Stimulated activated CD4-positive, alpha-beta T cell treated with anti-CD3 and anti-CD28 coated beads, Interleukin-4, amount 100 ng/mL, for 4 hours (primary cell): Measurements from ENCODE around the gene RXRB.

Experiments
- DNase-seq, 2 experiments: peaks; one replicate each; pipeline ENCODE4 v3.0.0-alpha.2; 2020

RXRB gene

DNA sequence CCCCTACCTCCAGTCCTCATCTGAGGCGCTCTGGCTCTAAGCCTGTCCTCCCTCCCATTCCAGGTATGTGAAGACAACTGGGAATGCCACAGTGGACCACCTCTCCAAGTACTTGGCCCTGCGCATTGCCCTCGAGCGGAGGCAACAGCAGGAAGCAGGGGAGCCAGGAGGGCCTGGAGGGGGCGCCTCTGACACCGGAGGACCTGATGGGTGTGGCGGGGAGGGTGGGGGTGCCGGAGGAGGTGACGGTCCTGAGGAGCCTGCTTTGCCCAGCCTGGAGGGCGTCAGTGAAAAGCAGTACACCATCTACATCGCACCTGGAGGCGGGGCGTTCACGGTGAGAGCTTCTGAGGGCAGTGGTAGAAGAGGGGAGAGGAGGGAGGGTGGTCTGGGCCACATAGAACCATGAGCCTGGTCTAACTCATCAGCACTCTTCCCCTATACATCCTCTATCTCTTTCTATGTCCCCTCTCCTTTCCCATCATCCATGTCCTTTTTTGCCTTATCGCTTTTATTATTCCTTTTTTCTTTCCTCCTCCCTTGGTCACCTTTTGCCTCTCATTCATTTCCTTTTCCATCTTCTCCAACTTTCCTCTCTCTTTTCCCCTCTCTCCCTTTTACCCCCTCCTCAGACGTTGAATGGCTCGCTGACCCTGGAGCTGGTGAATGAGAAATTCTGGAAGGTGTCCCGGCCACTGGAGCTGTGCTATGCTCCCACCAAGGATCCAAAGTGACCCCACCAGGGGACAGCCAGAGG, 11.4 kb upstream of the RXRB start:
- no peak for DNase-seq

DNA sequence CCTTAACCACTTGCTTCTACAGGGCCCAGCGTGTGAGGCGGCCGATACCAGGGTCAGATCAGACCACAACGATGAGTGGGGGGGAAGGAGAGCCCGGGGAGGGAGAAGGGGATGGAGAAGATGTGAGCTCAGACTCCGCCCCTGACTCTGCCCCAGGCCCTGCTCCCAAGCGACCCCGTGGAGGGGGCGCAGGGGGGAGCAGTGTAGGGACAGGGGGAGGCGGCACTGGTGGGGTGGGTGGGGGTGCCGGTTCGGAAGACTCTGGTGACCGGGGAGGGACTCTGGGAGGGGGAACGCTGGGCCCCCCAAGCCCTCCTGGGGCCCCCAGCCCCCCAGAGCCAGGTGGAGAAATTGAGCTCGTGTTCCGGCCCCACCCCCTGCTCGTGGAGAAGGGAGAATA, 10.7 kb upstream of the RXRB start:
- no peak for DNase-seq

DNA sequence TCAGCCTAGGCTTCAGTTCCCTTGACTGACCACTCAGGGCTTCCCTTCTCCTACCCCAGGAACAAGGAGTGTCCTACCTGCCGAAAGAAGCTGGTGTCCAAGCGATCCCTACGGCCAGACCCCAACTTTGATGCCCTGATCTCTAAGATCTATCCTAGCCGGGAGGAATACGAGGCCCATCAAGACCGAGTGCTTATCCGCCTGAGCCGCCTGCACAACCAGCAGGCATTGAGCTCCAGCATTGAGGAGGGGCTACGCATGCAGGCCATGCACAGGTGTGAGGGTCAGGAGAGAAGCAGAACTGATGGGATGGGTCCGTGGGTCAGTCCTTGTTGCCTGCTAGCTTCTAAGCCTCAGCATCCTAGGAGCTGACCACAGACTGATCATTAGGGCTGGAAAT, 9.4 kb upstream of the RXRB start:
- no peak for DNase-seq

DNA sequence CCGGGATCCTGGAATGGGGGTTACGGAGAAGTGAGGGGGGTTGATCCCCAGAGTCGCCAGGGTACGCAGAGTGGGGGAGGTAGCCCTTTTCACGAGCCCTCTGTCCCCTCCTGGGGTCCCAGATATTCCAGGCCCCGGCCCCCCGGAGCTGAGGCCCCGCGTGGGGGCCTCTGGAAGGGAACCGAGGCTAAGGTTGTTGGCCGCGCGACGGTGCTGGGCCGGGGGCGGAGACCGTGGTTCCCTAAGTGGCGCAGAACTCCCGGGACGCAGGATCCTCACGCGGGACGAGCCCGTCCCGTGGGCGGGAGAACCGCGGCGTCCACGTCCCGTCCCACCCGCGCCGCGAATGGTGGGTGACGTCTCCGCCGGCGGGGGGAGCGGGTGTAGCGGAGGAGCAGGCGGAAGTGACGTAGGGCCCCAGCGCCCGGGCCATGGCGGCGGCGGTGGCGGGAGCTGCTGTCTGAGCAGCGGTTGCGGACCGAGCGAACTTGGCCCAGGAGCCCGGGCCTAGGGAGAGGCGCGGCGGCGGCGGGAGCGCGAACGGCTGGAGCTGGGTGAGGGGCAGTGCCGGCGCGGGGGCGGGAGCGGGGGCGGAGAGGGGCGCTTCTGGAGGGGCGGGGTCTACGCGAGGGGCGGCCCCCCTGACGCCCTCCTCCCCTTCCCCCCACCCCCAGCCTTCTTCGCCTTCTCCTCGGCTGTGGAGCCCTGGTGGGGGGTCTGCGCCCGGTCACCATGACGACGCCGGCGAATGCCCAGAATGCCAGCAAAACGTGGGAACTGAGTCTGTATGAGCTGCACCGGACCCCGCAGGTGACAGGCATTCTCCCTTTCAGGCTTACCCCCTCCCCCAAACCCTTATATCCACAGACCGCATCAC, 7.9 kb upstream of the RXRB start, which contains the start of gene RING1:
RING1 (plus strand) TSS at position 410 of the 877 bp plus-strand sequence; CDS start at position 733, 323 bp downstream.
- DNase-seq: peak; percentile 86 to 88

DNA sequence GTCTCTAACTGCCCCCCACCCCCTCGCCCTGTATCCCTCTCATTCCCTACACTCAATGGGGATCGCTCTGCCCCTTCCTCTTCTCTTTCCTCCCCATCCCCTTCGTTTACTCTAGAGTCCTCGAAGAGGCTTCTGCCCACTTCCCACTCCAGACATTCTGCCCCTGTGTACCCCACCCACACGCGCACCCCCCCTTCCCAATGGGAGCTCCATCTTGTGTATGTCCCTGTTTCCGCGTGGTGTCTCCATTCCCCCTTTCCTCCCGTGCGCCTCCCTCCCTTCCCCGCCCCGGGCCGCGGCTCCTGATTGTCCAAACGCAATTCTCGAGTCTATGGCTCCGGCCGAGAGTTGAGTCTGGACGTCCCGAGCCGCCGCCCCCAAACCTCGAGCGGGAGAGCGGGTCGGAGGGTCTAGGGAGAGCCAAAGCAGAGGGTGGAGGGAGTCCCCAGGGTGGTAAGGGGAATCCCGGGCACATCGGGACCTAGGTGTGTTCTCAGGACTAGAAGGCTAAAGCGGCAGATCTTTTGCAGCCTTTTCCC, 7.2 kb upstream of the RXRB start:
- DNase-seq: no peak

DNA sequence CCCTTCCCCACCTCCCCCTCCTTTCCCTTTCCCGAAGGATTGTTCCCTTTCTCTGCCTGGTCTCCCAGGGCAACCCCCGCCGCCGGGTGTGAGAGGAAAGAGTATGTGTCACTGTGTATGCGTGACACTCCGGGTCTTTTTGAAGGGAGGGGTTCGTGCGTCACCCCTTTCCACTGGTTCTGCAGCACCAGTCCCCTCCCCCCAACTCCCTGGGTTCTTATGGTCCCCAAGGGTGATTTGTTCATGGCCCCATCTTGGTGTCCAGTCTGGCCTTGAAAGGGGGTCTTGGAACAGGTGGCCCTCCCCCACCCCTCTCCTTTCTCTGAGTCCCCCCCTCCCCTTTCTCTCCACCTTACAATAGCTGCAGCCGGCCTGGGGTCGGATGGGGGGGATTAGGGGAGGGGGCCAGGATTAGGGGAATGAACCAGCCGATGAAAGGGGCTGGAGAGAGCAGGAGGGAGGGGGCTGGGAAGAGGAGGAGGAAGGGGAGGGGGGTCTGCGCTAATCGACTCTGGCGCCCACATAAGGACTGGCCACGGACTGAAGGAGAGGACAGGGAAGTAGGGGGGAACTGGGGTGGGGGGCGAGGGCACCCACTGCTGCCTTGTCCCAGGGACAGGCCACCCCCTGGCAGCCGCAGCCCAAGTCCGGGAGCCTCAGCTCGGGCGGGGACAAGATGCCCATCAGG, 6.5 kb upstream of the RXRB start:
- DNase-seq: no peak

DNA sequence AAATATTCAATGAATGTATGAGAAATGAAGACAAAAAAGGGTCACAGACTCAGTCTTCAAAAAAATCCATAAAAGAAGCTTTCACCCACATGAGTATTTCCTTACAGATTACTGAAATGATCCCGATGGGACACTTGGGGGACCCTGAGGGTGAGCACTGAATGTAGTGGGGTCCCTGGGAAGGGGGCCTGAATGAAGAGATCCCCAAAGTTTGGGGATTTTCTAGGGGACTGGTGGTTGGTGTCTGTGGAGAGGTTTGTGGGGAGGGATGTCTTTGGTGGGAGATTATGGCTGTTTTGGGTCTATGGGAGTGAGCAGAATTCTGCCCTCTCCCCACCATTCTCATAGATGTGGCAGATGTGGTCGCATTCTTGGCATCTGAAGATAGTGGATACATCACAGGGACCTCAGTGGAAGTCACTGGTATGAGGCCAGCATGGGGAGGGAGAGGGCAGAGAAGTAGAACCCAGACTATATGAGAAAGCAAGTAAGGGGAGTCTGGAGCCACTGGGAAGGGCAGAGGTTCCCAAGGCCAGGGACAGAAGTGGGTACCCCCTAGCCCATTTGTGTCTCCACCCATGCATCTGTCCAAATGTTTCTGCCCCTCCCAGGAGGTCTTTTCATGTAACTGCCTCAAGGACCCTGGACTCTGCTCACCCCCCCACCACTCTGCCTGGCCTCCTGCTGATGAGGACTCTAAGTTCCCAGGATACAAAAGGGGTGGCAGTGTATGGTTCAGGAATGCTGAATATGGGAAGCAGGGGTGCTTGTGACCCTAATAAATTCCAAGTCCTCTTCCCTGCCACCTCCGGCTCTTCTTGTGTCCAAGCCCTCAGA, 5.8 kb upstream of the RXRB start:
- DNase-seq: no peak

DNA sequence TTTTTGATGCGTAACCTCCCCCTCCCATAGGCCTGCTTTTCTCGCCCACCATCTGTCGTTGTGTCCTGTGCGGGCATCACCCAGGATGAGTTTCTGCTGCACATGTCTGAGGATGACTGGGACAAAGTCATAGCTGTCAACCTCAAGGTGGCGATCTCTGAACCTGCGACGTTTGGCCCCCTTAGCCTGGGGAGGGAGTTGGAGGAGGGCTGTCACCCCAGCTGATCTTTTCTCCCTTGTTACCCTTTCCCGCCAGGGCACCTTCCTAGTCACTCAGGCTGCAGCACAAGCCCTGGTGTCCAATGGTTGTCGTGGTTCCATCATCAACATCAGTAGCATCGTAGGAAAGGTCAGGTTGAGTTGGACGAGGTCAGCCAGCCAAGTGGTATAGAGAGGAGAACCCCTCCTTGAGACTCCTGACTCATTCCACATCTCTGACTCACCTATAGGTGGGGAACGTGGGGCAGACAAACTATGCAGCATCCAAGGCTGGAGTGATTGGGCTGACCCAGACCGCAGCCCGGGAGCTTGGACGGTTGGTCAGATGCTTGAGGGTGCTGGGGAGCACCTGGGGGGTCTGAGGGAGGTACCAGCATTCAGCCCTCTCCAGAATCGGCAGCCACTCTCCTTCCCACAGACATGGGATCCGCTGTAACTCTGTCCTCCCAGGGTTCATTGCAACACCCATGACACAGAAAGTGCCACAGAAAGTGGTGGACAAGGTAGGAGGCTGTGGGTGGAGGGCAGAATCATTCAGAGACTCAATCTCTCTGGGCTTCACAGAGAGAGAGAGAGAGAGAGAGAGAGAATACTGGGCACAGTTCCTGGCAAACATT, 4.9 kb upstream of the RXRB start:
- DNase-seq: peak in 1 of 2 experiments; percentile 20

DNA sequence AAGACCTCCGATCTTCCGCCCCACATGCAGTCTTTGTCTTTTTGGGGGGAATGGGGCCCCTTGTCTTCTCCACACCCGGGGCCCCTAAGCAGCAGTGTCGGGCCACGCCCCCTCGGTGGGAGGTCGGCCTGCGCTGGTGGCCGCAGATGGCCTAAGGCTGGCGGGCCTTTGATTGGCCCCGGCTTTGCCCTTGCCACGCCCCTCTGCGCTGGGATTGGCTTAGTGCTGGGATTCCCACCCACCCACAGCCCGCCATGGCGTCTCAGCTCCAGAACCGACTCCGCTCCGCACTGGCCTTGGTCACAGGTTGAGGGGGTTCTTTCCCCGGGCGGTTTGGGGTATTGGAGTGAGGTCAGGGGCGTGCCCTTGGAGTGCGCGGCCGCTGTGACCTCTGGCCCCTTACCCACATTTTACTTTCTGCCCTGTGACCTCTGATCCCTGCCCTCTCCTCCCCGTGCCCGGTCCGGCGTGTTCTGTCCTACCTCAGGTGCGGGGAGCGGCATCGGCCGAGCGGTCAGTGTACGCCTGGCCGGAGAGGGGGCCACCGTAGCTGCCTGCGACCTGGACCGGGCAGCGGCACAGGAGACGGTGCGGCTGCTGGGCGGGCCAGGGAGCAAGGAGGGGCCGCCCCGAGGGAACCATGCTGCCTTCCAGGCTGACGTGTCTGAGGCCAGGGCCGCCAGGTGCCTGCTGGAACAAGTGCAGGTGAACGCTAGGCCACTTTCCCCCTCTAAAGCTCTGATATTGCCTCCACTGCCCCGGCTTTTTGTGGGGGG, 4.1 kb upstream of the RXRB start, which contains the start of gene HSD17B8:
HSD17B8 (plus strand) TSS at position 241 of the 776 bp plus-strand sequence; CDS start at position 255, 14 bp downstream.
- DNase-seq: peak; percentile 90 to 92

DNA sequence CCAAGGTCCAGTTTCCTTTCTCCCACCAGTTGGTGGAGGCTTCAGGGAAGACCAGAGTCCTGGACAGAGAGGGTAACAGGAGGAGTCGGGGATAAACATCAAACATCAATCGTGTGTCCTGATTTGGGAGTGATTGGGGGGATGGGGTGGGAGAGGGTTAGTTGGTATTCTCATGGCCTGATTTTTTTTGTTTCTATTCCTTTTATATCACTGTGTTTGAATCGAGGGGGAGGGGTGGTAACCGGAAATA, 3.6 kb upstream of the RXRB start:
- no peak for DNase-seq

DNA sequence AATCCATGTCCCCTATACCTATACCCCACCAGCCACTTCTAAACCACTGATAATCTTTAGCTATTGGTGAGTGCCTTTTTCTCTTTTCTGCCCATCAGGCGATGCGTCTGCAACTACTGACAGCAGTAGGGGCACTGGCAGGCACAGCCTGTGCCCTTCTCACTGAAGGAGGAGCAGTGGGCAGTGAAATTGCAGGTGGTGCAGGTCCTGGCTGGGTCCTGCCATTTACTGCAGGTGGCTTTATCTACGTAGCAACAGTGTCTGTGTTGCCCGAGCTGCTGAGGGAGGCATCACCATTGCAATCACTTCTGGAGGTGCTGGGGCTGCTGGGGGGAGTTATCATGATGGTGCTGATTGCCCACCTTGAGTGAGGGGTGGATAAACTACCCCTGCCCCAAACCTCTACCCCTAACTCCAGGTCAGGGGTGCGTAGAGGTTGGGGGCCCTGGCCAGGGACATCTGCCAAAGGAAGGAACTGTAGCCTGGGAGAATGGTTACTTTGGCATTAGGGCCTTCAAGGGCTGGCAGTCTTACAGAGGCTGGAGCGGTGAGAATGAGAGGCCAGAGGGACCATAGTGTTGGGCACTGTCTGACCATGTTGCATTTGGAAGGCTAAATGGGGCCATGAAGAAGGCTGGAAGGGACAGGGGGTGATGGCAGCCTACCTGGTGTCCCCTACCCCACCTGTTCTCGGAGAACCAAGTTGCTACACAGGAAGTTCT, 3.1 kb upstream of the RXRB start:
- no peak for DNase-seq

DNA sequence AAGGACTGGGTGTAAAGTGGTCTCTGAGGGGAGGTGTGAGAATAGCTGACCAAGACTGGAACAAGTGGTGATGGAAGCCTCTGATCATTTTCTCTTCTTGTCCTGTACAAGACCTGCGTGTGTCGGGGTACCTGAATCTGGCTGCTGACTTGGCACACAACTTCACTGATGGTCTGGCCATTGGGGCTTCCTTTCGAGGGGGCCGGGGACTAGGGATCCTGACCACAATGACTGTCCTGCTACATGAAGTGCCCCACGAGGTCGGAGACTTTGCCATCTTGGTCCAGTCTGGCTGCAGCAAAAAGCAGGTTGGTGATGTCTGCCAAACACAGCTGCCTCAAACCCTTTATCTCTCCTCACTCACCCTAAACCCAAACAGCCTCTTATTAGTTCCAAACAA, 2.3 kb upstream of the RXRB start:
- DNase-seq: no peak

DNA sequence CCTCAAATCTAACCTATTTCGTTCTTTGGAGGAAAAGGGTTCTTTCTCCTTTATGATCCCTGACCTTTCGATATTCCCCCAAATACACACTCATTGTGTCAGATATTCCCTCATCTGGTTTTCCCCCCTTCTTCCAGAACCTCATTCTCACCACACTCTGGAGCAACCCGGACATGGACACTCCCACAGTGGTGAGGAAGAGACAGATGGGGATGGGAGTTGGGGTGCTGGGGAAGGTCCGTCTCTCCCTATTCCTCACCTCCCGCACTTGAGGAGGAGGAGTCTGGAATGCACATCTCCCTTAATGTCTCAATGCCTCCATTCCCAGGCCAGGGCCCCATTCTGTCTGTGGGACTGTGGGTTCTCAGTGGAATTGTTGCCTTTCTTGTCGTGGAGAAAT, 1.5 kb upstream of the RXRB start:
- no peak for DNase-seq

DNA sequence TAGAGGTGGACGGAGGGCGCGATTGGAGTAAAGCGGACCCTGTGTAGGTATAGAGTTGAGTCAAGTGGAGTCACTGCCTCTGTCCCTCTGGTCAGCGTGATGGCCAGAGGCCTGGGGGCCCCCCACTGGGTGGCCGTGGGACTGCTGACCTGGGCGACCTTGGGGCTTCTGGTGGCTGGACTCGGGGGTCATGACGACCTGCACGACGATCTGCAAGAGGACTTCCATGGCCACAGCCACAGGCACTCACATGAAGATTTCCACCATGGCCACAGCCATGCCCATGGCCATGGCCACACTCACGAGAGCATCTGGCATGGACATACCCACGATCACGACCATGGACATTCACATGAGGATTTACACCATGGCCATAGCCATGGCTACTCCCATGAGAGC, 681 bp upstream of the RXRB start:
- no peak for DNase-seq

DNA sequence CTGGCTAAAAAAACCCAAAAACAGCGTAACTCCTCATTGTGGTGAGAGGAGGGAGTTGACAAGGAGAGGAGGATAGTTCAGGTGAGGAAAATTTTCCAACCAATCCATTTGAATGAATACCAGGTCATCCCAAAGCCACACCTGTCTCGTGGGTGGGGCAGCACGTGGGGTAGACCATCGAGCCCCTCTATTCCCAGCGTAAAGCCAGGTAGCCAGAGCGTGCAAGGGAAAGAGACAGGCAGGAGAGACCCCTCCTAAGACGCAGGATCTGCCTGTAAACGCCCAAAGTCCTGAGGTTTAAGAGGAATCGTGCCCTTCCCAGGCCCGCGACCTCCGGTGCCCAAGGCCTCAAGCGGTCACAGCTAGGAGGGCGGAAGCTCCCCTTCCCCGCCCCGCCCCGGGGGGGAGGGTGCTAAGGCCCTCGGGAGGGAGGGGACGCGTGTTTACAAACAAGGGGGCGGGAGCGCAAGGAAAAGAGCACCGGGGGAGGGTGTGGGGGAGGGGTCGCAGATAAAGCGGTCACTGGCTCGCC, 712 bp downstream of the RXRB start:
- DNase-seq: peak; percentile 63 to 69

DNA sequence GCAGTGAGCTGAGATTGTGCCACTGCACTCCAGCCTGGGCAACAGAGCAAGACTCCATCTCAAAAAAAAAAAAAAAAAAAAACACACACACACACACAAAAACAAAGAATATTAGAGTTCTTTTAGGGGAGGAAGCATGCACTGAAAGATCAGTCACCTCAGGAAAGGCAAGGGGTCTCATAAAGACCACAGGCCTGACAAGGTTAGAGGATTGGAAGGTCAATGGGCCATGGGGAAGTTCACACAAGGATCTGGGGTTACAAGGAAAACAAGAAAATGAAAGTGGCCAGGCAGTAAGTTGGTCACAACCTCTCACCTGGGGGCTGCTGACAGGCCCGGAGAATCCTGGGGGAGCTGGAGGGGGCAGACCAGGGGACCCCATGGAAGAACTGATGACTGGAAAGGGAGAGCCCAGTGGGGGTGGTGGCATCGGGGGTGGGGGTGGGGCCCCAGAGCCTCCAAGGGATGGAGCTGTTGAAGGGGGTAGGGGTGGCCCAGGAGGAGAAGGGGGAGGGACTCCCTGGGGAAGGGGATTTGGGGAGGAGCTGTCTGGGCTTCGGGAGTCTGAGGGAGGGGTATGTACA, 1.5 kb downstream of the RXRB start:
- no peak for DNase-seq

DNA sequence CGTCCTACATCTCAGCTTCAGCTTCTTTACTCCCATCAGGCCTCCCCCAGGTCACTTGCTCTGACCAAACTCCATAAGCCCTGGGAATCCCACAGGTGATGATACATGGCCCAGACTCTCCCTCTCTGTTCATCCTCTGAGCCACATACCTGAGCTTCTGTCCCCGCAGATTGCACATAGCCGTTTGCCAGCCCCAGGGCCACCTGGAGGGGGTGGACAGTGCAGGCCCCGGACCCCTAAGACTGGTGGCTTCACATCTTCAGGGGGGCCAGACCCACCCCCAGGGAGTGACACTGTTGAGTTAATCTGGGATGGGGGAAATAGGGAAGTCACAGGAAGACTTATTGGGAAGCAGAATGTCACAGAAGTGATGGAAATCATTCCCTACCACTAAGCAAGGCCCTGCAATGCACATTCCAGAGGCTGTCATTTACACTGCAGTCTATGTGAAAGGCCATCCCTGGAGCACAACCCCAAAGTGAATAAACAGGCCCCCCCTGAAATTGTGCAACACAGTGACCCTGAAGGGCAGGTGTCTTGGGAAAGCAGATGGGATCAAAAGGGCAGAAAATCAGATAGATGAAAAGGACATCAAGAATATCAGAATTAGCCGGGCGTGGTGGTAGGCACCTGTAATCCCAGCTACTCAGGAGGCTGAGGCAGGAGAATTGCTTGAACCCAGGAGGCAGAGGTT, 2.2 kb downstream of the RXRB start:
- no peak for DNase-seq

DNA sequence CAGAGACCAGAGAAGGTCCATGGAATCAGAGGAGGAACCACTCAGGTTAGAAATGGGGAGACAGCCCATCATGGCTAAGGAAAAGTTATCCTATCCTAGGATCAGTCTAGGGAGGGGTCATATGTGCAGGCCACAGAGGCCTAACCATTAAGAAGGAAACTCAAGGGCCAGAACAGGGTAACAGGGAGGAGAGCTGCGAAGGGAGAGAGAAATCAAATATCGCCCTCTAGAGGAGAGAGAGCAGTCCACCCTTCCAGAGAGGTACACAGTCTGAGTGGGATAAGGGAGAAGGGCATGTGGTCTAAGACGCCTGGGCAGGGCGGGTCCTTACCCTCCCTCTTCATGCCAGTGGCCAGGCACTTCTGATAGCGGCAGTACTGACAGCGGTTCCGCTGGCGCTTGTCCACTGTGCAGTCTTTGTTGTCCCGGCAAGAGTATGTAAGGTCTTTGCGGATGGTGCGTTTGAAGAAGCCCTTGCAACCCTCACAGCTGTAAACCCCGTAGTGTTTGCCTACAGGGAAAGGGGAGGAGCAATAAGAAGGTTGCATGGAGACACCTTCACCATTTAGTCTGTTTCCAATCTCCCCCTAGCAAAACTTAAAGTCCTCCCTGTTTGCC, 2.9 kb downstream of the RXRB start:
- peak in 1 of 2 experiments; percentile 17 for DNase-seq
